Activated CD4-positive, alpha-beta T cell treated with anti-CD3 and anti-CD28 coated beads for 48 hours (primary cell): ENCODE results near the gene GRK5.
"Not testable (repeated sequence)": the region's sequence is repeated elsewhere in the genome, so short reads cannot be mapped to it uniquely, and the experiment has no call there.

ENCODE experiments used
- DNase-seq: peaks from one replicate; pipeline ENCODE4 v3.0.0-alpha.2; 2020

The GRK5 gene

DNA sequence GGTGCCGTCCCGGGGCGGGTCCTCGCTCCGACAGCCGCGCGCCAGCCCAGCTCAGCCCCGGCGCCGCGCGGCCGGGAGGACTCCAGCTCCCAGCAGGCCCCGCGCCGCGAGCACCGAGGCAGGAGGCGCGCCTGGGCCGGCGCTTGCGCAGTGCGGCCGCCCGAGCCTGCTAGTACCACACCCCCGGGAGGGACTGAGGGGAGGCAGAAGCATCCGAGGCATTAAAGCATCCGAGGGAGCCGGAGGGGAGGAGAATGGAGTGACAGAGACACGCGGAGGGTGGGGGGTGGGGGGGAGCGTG is at the start of gene GRK5:
TSS of gene GRK5 (plus strand) at position 206 of the 301 bp plus-strand sequence. CDS start 347 bp downstream, outside the sequence.
- DNase-seq, result peak; percentile 95

GRCh38 chr10:119159332-119159731 is 48.0 kb upstream of the GRK5 start:
- no peak for DNase-seq

- no peak for DNase-seq
Measured at GRCh38 chr10:119161680-119162451, 45.5 kb upstream of the GRK5 start.

DNA sequence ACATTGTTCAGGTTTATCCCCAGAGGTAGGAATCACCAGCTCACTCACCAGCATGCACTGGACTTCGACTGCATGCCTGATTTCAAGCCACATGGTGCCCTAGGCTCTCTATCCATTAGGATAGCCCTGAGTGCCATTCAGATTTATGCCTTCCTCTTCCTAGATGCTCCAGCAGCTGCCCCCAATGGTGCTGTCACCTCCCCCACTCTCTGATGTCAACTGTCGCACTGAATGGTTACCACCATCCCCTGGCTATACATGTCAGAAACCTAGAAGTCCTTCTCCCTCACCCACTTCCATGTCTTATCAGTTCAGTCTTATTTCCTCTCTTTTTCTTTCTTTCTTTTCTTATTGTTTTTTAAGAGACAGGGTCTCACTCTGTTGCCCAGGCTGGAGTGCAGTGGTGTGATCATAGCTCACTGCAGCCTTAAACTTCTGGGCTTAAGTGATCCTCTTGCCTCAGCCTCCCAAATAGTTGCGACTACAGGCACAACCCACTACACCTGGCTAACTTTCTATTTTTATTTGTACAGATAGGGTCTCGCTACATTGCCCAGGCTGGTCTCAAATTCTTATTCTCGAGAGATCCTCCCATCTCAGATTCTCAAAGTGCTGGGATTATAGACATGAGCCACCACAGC is 44.8 kb upstream of the GRK5 start:
- DNase-seq, result no peak

- DNase-seq, result peak; percentile 84
Measured at GRCh38 chr10:119165171-119166117, 41.9 kb upstream of the GRK5 start, which contains the start of gene SFXN4. Gene SFXN4 (minus strand): TSS chr10:119165714. CDS start chr10:119165647, 67 bp downstream.

- DNase-seq, result no peak
Measured at GRCh38 chr10:119166118-119166500, 41.3 kb upstream of the GRK5 start.

GRCh38 chr10:119166564-119166963 is 40.8 kb upstream of the GRK5 start:
- DNase-seq, result no peak

- no peak for DNase-seq
Measured at GRCh38 chr10:119167041-119167440, 40.3 kb upstream of the GRK5 start.

DNA sequence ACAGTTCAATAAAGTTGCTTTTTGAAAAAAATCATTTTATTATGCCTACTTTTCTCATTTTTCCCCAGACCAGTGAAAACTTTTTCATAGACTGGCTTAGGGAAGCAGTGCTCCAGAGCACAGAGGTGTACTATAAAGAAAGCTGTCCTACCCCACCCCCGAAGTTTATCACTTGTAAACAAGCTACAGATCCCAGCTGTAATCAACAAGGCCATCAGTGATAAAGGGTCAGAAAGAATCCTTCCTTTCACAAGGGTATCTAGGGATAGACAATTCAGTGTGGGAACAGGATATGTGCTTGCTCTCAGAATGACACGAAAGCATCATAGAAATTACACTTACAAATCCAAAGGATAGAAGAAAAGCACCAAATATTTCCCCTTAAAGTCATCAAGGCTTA is 33.3 kb upstream of the GRK5 start:
- no peak for DNase-seq

GRCh38 chr10:119176166-119176565 is 31.2 kb upstream of the GRK5 start:
- no peak for DNase-seq

DNA sequence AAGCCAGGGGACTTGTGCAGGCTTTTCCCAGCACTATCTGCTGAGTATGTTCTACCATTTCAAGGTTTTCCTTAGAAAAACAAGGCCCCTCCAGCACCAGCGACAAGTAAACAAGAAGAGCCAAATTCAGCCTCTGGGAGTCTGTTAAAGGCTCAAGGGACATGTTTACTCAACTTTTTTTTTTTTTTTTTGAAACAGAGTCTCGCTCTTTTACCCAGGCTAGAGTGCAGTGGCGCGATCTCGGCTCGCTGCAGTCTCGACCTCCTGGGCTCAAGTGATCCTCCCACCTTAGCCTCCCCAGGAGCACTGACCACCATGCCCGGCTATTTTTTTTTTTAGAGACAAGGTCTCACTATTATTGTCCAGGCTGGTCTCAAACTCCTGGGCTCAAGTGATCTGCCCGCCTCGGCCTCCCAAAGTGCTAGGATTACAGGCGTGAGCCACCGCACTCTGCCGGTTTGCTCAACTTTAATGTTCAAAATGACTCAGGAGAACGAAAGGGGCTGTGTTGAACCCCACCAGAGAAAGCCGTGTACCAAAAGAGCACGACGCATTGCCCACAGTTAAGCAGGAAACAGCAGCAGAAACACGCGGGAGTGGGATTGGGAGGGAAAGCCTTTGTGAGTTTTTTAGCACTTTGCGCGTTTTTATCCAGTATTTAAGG is 29.5 kb upstream of the GRK5 start:
- DNase-seq, result peak; percentile 58

GRCh38 chr10:119178372-119179119 is 28.8 kb upstream of the GRK5 start, which contains the start of gene PRDX3:
Gene PRDX3 (minus strand): TSS chr10:119178812. CDS start chr10:119178790, 22 bp downstream.
- DNase-seq, result peak; percentile 97

DNA sequence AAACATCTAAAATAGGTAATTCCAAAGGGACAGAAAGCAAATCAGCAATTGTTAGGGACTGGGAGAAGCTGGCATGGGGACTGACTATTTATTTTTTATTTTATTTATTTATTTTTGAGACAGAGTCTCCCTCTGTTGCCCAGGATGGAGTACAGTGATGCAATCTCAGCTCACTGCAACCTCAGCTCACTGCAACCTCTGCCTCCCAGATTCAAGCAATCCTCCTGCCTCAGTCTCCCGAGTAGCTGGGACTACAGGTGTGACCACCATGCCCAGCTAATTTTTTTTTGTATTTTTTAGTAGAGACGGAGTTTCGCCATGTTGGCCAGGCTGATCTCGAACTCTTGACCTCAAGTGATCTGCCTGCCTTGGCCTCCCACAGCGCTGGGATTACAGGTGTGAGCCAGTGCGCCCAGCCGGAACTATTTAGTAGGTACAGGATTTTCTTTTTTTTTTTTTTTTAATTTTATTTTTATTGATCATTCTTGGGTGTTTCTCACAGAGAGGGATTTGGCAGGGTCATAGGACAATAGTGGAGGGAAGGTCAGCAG is 26.4 kb upstream of the GRK5 start:
- not testable (repeated sequence) for DNase-seq

DNA sequence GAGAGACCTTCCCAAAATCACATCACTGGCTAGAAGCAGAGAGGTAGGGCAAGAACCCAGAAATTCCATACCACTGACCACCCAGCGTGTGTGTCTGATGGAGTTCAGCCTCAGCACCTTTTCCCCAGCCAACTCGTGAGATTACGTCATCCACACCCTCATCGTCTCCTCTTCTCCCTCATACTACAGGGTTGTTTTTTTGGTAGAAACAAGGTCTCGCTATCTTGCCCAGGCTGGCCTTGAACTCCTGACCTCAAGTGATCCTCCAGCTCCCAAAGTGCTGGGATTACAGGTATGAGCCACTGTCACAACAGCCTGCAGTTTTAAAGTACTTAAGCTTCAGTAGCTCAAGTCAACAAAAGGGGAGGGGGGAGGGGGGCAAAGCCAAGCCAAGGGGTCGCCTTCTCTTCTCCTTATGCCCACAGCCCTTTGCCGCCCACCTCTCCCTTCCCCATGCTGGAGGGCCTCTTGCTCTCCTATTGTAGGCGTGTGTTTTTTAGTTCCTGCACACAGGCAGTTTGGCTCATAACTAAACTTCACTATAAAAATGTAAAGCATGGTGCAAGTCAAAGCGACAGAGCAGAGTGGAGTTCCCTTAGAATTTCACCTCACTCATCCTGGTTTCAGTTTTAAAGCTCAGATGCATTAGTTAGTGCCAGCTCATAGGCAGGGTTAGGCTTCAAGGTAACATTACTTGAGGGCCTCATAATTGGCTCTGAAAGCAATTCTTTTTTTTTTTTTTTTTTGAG is 23.5 kb upstream of the GRK5 start:
- no peak for DNase-seq

DNA sequence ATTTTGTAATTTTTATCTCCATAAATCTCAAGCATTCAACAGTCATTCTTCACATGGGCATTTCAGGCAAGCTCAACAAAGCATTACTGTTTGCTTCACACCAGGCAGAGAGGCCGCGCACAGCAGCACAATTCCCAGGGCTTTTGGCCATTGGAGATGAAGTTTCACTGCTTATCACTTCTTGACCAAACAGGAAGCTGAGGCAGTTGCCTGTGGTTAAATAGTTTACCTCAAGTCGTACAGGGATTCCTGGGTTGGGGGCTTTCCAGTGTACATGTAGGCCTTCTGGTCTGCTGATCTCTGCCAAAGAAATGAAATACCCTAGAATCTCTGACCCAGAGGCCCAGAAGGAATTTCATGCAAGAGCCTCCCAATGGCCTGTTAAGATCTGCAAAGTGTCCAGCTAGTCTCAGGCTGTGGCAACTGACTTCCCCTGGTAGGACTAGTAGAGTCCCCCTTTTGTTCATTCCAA is 17.5 kb upstream of the GRK5 start:
- no peak for DNase-seq

DNA sequence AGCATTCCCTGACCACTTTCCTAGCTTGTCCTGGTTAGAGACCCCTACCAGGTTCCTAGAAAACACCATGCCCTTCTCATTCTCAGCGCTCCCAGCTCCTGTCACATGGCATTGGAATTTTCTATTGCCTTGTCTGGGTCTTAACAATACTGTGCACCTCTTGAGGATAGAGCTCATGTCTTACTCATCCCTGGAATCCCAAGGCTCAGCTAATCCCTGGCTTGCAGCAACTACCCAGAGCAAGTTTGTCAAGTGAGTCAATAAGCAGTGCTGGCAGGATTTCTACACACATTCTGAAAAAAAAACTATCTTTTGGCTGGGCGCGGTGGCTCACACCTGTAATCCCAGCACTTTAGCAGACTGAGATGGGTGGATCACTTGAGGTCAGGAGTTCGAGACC is 17.0 kb upstream of the GRK5 start:
- no peak for DNase-seq

DNA sequence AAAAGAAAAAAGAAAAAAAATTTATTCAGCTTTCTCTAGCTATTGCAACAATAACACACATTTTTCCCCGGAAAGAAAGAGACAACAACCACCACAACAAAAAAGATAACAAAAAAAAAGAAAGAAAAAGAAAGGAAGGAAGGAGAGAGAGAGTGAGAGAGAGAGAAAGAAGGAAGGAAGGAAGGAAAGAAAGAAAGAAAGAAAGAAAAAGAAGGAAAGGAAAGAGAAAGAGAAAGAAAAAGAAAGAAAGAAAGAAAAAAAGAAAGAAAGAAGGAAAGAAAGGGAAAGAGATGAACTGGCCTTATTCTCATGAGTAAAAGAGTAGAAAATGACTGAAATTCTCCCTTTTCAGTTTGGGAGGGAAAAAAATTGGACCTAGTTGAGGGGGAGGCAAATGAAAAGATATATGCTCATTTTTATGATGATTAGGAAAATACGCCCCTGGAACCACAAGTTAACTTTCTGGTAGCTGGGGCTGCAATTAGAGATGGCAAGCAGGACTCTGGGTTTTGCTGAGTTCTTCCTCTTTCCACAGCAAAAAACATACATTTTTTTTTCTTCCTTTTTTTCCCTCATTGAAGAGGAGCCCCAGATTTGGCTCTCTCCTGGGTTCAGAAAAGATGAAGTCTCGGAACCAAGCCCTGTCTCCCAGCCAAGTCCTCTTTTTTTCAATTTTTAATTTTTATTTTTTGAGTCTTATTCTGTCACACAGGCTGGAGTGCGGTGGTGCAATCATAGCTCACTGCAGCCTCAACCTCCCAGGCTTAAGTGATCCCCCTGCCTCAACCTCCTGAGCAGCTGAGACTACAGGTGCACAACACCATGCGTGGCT is 16.2 kb upstream of the GRK5 start:
- no peak for DNase-seq

DNA sequence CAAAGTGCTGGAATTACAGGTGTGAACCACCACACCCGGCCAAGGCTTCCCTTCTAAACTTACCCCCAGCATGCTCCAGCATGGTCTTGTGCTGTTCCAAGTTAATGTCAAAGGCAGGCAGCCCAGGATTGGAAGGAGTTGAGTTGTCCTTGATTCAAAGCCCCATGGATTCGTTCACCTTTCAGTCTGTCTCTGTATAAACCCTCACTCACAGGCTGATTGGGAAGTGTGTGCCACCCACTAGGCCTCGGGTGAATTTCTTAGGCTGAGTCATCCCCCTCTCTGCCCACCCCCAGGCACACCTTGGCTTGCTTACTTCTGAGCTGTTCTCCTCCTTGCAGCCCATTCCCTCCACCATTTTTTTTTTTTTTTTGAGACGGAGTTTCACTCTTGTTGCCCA is 15.5 kb upstream of the GRK5 start:
- DNase-seq, result peak; percentile 56

- no peak for DNase-seq
Measured at GRCh38 chr10:119197921-119198320, 9.4 kb upstream of the GRK5 start.

GRCh38 chr10:119198438-119198837 is 8.9 kb upstream of the GRK5 start:
- peak; percentile 54 for DNase-seq
